HepG2 (cell line): ENCODE results near the gene THSD4. TPM values are rescaled to one million over a fixed set of nuclear protein-coding genes. Genes with fewer than 3 reads are reported as not detected.

Source experiments
- ASH2L ChIP-seq: fragments of 300-600, 200-600 bp; sonication (generic); IDR thresholded peaks from 2 replicates; pipeline ENCODE4 v1.7.0; 2017; ENCODE audit warnings: low read depth, mild to moderate bottlenecking, moderate library complexity, mixed read lengths, low read length; ENCODE audit not compliant: insufficient read length
- DZIP1 ChIP-seq: sonication (generic); formaldehyde crosslinking; IDR thresholded peaks from 2 replicates; pipeline ENCODE4 v1.5.0; 2020; ENCODE audit warnings: mild to moderate bottlenecking, missing genetic modification reagents
- ELF3 ChIP-seq: IDR thresholded peaks from 2 replicates; pipeline ENCODE4 v1.6.1; 2016; ENCODE audit warnings: missing genetic modification reagents, missing compliant biosample characterization
- HES4 ChIP-seq: sonication (generic); formaldehyde crosslinking; IDR thresholded peaks from 2 replicates; pipeline ENCODE4 v1.9.0; 2021; ENCODE audit warnings: mild to moderate bottlenecking, missing genetic modification reagents, borderline replicate concordance
- KLF9 ChIP-seq: IDR thresholded peaks from 2 replicates; pipeline ENCODE4 v1.6.1; 2016; ENCODE audit warnings: low read depth
- NFATC3 ChIP-seq: sonication (generic); formaldehyde crosslinking; IDR thresholded peaks from 2 replicates; pipeline ENCODE4 v1.5.1; 2020; ENCODE audit warnings: mild to moderate bottlenecking, missing genetic modification reagents
- SP5 ChIP-seq: IDR thresholded peaks from 2 replicates; pipeline ENCODE4 v1.6.1; 2016; ENCODE audit warnings: low read depth, borderline replicate concordance
- ZNF33B ChIP-seq: sonication (generic); formaldehyde crosslinking; IDR thresholded peaks from 2 replicates; pipeline ENCODE4 v1.5.1; 2020; ENCODE audit warnings: mild to moderate bottlenecking, missing genetic modification reagents
- ZNF430 ChIP-seq: sonication (generic); formaldehyde crosslinking; IDR thresholded peaks from 2 replicates; pipeline ENCODE4 v1.9.0; 2021; ENCODE audit warnings: mild to moderate bottlenecking, missing genetic modification reagents
- ZNF577 ChIP-seq: sonication (generic); formaldehyde crosslinking; IDR thresholded peaks from 2 replicates; pipeline ENCODE4 v1.4.0; 2020; ENCODE audit warnings: mild to moderate bottlenecking, low read depth, missing genetic modification reagents, borderline replicate concordance
- ZNF720 ChIP-seq: sonication (generic); formaldehyde crosslinking; IDR thresholded peaks from 2 replicates; pipeline ENCODE4 v1.4.0; 2020; ENCODE audit warnings: missing genetic modification reagents
- ZNF782 ChIP-seq: sonication (generic); formaldehyde crosslinking; IDR thresholded peaks from 2 replicates; pipeline ENCODE4 v1.4.0; 2020; ENCODE audit warnings: missing genetic modification reagents, mild to moderate bottlenecking, borderline replicate concordance
- ZNF790 ChIP-seq: sonication (generic); formaldehyde crosslinking; IDR thresholded peaks from 2 replicates; pipeline ENCODE4 v1.8.0; 2022; ENCODE audit warnings: missing genetic modification reagents, mild to moderate bottlenecking, borderline replicate concordance
- polyA plus RNA-seq, 8 experiments: library from polyadenylated mRNA; depleted of rRNA in 3 of 8; stranded (reverse) in 7 of 8; unstranded in 1 of 8; fragments of >200 nt; fragmentation: Illumina TruSeq in 4 of 8; extraction: Trizol in 4 of 8; gene quantifications; 2 replicates each; pipeline versions ENCODE4 v1.2.1 to v1.2.3, GENCODE V29; 2011 to 2016; ENCODE audit warnings: low read depth in 4 of 8, missing spikeins in 1 of 8, mixed read lengths in 1 of 8; ENCODE audit not compliant: insufficient read depth in 1 of 8
- total RNA-seq, 5 experiments: library from RNA; depleted of rRNA; stranded (reverse); fragments of >200 nt; fragmentation: Illumina TruSeq; extraction: Trizol; gene quantifications; 2 replicates each; pipeline ENCODE4 v1.2.3, GENCODE V29; 2016; ENCODE audit warnings: low read depth in 1 of 5
- TF ChIP-seq, protein P1 (sequence below), 2 experiments: sonication (generic) in 1 of 2; formaldehyde crosslinking in 1 of 2; IDR thresholded peaks; 2 replicates each; pipeline versions ENCODE4 v1.6.1 to v1.9.0; 2014 to 2022; ENCODE audit warnings: antibody characterized with exemption in 1 of 2, borderline replicate concordance in 1 of 2, inconsistent platforms in 1 of 2, low read depth in 1 of 2, missing genetic modification reagents in 1 of 2

The THSD4 gene
- total and polyA plus RNA-seq, 2 of the 13 experiments (the other 11 are each of a cell fraction or from before 2014, with no cell fraction given), result 0.07 to 0.21 TPM

- TF ChIP-seq, protein P1, sequence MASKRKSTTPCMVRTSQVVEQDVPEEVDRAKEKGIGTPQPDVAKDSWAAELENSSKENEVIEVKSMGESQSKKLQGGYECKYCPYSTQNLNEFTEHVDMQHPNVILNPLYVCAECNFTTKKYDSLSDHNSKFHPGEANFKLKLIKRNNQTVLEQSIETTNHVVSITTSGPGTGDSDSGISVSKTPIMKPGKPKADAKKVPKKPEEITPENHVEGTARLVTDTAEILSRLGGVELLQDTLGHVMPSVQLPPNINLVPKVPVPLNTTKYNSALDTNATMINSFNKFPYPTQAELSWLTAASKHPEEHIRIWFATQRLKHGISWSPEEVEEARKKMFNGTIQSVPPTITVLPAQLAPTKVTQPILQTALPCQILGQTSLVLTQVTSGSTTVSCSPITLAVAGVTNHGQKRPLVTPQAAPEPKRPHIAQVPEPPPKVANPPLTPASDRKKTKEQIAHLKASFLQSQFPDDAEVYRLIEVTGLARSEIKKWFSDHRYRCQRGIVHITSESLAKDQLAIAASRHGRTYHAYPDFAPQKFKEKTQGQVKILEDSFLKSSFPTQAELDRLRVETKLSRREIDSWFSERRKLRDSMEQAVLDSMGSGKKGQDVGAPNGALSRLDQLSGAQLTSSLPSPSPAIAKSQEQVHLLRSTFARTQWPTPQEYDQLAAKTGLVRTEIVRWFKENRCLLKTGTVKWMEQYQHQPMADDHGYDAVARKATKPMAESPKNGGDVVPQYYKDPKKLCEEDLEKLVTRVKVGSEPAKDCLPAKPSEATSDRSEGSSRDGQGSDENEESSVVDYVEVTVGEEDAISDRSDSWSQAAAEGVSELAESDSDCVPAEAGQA (IDR thresholded peaks at IDR 0.05; ENCODE audit: low read depth), result no peak
- TF ChIP-seq, protein P1 (CRISPR knock-in tag; IDR thresholded peaks at IDR 0.05; ENCODE audit: borderline replicate concordance), result no peak
- TF ChIP-seq ZNF33B (CRISPR knock-in tag) (no peak), HES4 (no peak), ZNF720 (CRISPR knock-in tag) (no peak), ZNF790 (CRISPR knock-in tag) (no peak), ELF3 (peak; percentile 90), ZNF782 (CRISPR knock-in tag) (no peak), ZNF430 (no peak), SP5 (no peak), KLF9 (CRISPR knock-in tag) (no peak), ZNF577 (CRISPR knock-in tag) (no peak), NFATC3 (no peak), DZIP1 (CRISPR knock-in tag) (no peak), ASH2L (peak; percentile 27)
These were observed 632.1 kb downstream of the THSD4 start (continued) for GRCh38 chr15:71747128-71748083.
